ENCODE data around the gene RFPL3. TPM values are rescaled to one million over a fixed set of nuclear protein-coding genes. Genes with fewer than 3 reads are reported as not detected.
"Not testable (repeated sequence)": the region's sequence is repeated elsewhere in the genome, so short reads cannot be mapped to it uniquely, and the experiment has no call there.

The RFPL3 gene
- total and polyA plus RNA-seq, 2 experiments from 2014 or later = not detected

DNA sequence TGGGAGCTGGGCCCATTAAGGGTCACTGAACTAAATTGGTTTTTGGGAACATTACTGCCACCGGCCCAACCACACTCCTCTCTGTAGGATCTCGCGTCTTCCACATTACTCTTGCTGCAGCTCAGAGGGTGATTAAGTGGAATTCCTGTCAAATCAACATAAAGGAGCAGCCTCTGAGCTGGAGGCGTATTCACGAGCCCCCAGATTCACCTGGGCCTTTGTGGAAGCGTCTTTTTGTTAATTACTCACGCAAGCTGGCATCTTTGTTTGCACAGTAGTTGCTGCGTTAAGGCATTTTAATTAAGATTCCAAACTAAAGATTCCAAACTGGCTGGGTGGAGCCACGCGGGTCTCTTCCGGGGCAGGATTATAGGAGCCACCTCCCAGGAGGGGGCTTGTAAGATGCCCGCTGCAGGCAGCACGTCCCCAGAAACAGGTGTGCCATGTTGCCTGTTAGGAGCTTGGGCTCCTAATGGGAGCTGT is 21.5 kb upstream of the RFPL3 start:
- Histone ChIP-seq H3K27me3 (peaks cover 5% of the 10 kb centered on the region), H3K9me2 (replicated peaks; ENCODE audit: insufficient read depth) (no peaks in the 10 kb centered on the region), H3K9me3 (ENCODE audit: low read depth) (no peaks in the 10 kb centered on the region), H3K4me2 (no peak overlapping the region), H4K20me1 (ENCODE audit: insufficient read depth, poor library complexity, severe bottlenecking) (no peaks in the 10 kb centered on the region), H3K36me3 (replicated peaks; ENCODE audit: insufficient read depth, low read depth) (no peaks in the 10 kb centered on the region), H3K27ac (no peak overlapping the region), H3K4me1 (ENCODE audit: insufficient read depth) (no peaks in the 10 kb centered on the region), H3K4me3 (no peak overlapping the region), H2AFZ (no peak overlapping the region), H3K79me2 (no peaks in the 10 kb centered on the region)
- DNase-seq (ENCODE audit: low spot score) = no peak
- 65% methylated on average over 13 of the region's 13 CpGs for WGBS (ENCODE audit: low lambda C conversion rate, missing lambda C conversion rate)
- TF ChIP-seq EZH2phosphoT487 (IDR thresholded peaks at IDR 0.05; ENCODE audit: low read depth, severe bottlenecking, unreplicated experiment) (no peak), EZH2 (IDR thresholded peaks at IDR 0.05; ENCODE audit: borderline replicate concordance) (no peak)
- TF ChIP-seq, protein P1, sequence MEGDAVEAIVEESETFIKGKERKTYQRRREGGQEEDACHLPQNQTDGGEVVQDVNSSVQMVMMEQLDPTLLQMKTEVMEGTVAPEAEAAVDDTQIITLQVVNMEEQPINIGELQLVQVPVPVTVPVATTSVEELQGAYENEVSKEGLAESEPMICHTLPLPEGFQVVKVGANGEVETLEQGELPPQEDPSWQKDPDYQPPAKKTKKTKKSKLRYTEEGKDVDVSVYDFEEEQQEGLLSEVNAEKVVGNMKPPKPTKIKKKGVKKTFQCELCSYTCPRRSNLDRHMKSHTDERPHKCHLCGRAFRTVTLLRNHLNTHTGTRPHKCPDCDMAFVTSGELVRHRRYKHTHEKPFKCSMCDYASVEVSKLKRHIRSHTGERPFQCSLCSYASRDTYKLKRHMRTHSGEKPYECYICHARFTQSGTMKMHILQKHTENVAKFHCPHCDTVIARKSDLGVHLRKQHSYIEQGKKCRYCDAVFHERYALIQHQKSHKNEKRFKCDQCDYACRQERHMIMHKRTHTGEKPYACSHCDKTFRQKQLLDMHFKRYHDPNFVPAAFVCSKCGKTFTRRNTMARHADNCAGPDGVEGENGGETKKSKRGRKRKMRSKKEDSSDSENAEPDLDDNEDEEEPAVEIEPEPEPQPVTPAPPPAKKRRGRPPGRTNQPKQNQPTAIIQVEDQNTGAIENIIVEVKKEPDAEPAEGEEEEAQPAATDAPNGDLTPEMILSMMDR (IDR thresholded peaks at IDR 0.05; ENCODE audit: poor library complexity) = no peak

DNA sequence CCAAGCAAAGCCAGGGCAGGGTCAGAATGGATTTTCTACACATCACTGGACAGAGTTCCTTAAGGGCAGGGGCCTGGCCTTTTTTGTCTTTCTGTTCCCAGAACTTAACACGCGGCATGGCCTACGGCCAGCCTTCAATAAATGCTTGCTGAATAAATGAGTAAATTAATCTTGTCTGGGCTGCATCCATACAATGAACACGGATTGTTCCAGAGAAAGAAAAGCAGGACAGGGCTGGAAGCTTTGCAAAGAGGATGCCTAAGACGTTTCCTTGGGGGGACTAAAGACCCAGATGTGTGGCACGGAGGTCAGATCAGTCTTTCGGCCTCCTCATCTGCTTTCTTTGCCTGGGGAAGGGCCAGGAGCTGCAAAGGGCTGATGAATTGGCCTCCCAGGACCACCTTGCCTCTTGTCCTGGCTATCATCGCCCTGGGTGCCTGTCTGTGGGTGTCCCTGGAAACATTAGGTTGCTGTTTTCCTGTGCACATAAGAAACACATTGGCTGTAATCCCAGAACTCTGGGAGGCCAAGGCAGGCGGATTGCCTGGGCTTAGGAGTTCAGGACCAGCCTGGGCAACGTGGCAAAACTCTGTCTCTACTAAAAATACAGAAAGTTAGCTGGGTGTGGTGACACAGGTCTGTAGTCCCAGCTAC is 20.8 kb upstream of the RFPL3 start:
- no peaks in the 10 kb centered on the region for H4K20me1 ChIP-seq (ENCODE audit: insufficient read depth, poor library complexity, severe bottlenecking)
- TF ChIP-seq EZH2phosphoT487 (IDR thresholded peaks at IDR 0.05; ENCODE audit: low read depth, severe bottlenecking, unreplicated experiment) = no peak
- no peaks in the 10 kb centered on the region for H3K79me2 ChIP-seq
- no peaks in the 10 kb centered on the region for H3K4me1 ChIP-seq (ENCODE audit: insufficient read depth)
- DNase-seq (ENCODE audit: low spot score) = no peak
- H3K27ac ChIP-seq = no peak overlapping the region
- peaks cover 5% of the 10 kb centered on the region for H3K27me3 ChIP-seq
- no peak overlapping the region for H3K4me2 ChIP-seq
- H2AFZ ChIP-seq = no peak overlapping the region
- no peaks in the 10 kb centered on the region for H3K36me3 ChIP-seq (replicated peaks; ENCODE audit: insufficient read depth, low read depth)
- 85% methylated on average over 10 of the region's 10 CpGs for WGBS (ENCODE audit: low lambda C conversion rate, missing lambda C conversion rate)
- H3K9me2 ChIP-seq (replicated peaks; ENCODE audit: insufficient read depth) = no peaks in the 10 kb centered on the region
- no peak overlapping the region for H3K4me3 ChIP-seq
- H3K9me3 ChIP-seq (ENCODE audit: low read depth) = no peaks in the 10 kb centered on the region

DNA sequence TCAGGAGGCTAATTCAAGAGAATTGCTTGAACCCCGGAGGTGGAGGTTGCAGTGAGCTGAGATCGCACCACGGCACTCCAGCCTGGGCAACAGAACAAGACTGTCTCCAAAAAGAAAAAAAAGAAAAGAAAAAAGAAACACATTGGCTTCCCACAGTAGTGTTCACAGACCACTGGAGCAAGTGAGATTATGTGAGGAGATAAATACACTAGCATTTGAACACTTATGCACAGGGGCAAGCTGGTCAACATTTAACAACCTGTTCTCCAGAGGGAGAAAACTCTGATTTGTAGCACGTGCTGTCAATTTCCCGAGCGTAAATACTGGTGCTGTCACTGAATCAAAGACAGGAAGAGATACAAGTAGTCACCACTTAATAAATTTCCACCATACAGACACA is 20.2 kb upstream of the RFPL3 start:
- H3K9me2 ChIP-seq (replicated peaks; ENCODE audit: insufficient read depth); H4K20me1 ChIP-seq (ENCODE audit: insufficient read depth, poor library complexity, severe bottlenecking); DNase-seq (ENCODE audit: low spot score); H3K4me2 ChIP-seq; H3K4me3 ChIP-seq; H3K36me3 ChIP-seq (replicated peaks; ENCODE audit: insufficient read depth, low read depth); H3K9me3 ChIP-seq (ENCODE audit: low read depth); H3K4me1 ChIP-seq (ENCODE audit: insufficient read depth); H2AFZ ChIP-seq; H3K27ac ChIP-seq; H3K27me3 ChIP-seq; H3K79me2 ChIP-seq: not testable (repeated sequence)
- 79% methylated on average over 6 of the region's 6 CpGs for WGBS (ENCODE audit: low lambda C conversion rate, missing lambda C conversion rate)

DNA sequence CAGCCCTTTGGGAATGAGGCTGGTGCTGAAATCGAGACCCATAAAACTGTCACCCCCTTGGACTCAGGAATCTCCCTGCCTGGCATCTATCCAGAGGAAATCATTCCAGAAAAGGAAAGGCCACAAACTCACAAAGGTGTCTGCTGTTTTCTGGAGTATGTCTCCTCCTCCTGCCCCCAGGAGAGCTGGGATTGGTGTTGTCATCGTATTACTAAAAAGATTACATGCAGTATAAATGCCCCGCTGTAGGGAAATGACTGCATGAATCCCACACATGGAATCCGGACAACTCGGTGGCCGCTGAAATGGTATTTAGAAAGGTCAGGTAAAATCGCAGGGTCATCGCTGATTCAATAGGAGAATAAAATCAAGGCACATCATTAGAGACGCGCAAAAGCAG is 18.9 kb upstream of the RFPL3 start:
- WGBS (ENCODE audit: low lambda C conversion rate, missing lambda C conversion rate) = 88% methylated on average over 10 of the region's 10 CpGs
- H3K4me2 ChIP-seq = no peak overlapping the region

More for the DNA sequence above, 18.9 kb upstream of the RFPL3 start:
- H3K79me2 ChIP-seq = no peaks in the 10 kb centered on the region
- peaks cover 5% of the 10 kb centered on the region for H3K27me3 ChIP-seq
- H3K9me2 ChIP-seq (replicated peaks; ENCODE audit: insufficient read depth) = no peaks in the 10 kb centered on the region
- no peak overlapping the region for H2AFZ ChIP-seq
- H3K27ac ChIP-seq = no peak overlapping the region
- no peaks in the 10 kb centered on the region for H3K9me3 ChIP-seq (ENCODE audit: low read depth)
- no peak overlapping the region for H3K4me3 ChIP-seq
- no peaks in the 10 kb centered on the region for H3K4me1 ChIP-seq (ENCODE audit: insufficient read depth)
- TF ChIP-seq, protein P1 (IDR thresholded peaks at IDR 0.05; ENCODE audit: poor library complexity) = no peak
- TF ChIP-seq EZH2 (IDR thresholded peaks at IDR 0.05; ENCODE audit: borderline replicate concordance) (no peak), EZH2phosphoT487 (IDR thresholded peaks at IDR 0.05; ENCODE audit: low read depth, severe bottlenecking, unreplicated experiment) (no peak)
- no peaks in the 10 kb centered on the region for H4K20me1 ChIP-seq (ENCODE audit: insufficient read depth, poor library complexity, severe bottlenecking)
- no peak for DNase-seq (ENCODE audit: low spot score)
- no peaks in the 10 kb centered on the region for H3K36me3 ChIP-seq (replicated peaks; ENCODE audit: insufficient read depth, low read depth)
